HepG2 (cell line): ENCODE data around the gene SLC22A12. TPM values are rescaled to one million over a fixed set of nuclear protein-coding genes. Genes with fewer than 3 reads are reported as not detected.

Experiments
- ATAC-seq: fragments of 200-7000 bp; cut with Tn5 transposase; 3 replicates; pipeline ENCODE4 v1.9.1; 2020; ENCODE audit warnings: mild to moderate bottlenecking, moderate library complexity
- BruUV-seq: library from RNA; stranded (reverse); fragments of 400-500 nt; replicated peaks from 2 replicates; lab custom pipeline; 2021; lab: Mats Ljungman, UMichigan
- CTCF ChIA-PET: fragments of 300-600 bp; formaldehyde crosslinking; extraction: SDS; loops from one replicate; lab custom pipeline; 2021; ENCODE audit warnings: low total read pairs, inconsistent platforms, low intra/inter-chr PET ratio; lab: Yijun Ruan, JAX
- POLR2A ChIA-PET: fragments of 350-600 bp; sonication (Branson Sonifier 250); formaldehyde crosslinking; loops from one replicate; lab custom pipeline; 2020; ENCODE audit warnings: antibody characterized with exemption, inconsistent platforms; lab: Yijun Ruan, JAX
- DNase-seq: peaks from one replicate; pipeline ENCODE4 v3.0.0-alpha.2; 2015; ENCODE audit warnings: low spot score
- FAIRE-seq: peaks from 3 replicates; lab custom pipeline; 2011; peaks lifted over from hg19 to GRCh38; lab: Jason Lieb, UNC
- H2AFZ ChIP-seq: one replicate; pipeline ENCODE4 v1.6.1; 2011; ENCODE audit warnings: low read length, inconsistent platforms
- H3K27ac ChIP-seq: fragments of 300-600 bp; 3 replicates; pipeline ENCODE4 v1.8.0; 2011; ENCODE audit warnings: mixed run types, mild to moderate bottlenecking, mixed read lengths, low read length, inconsistent platforms; ENCODE audit not compliant: insufficient read depth; ENCODE audit errors: extremely low read length
- H3K27me3 ChIP-seq, 2 experiments: fragments of 200-600 bp in 1 of 2; 2 replicates in 1 of 2; 3 replicates in 1 of 2; pipeline versions ENCODE4 v1.6.0 to v1.8.0; 2011; ENCODE audit warnings: low read length in 2 of 2, mild to moderate bottlenecking in 2 of 2, moderate library complexity in 2 of 2, inconsistent platforms in 1 of 2; ENCODE audit not compliant: insufficient read depth in 2 of 2, control insufficient read depth in 1 of 2
- H3K36me3 ChIP-seq, 2 experiments: fragments of 200-600 bp in 1 of 2; replicated peaks in 1 of 2; 2 replicates in 1 of 2; 3 replicates in 1 of 2; pipeline versions ENCODE4 v1.5.1 to v1.8.0; 2011; ENCODE audit warnings: low read length in 2 of 2, inconsistent platforms in 1 of 2; ENCODE audit not compliant: insufficient read depth in 2 of 2, control insufficient read depth in 1 of 2
- H3K4me1 ChIP-seq: 2 replicates; pipeline ENCODE4 v1.5.1; 2012; ENCODE audit warnings: low read length, inconsistent platforms; ENCODE audit not compliant: insufficient read depth
- H3K4me2 ChIP-seq: 2 replicates; pipeline ENCODE4 v1.6.0; 2011; ENCODE audit warnings: low read depth, low read length, inconsistent platforms
- H3K4me3 ChIP-seq, 3 experiments: fragments of 200-600 bp in 1 of 3; sonication (generic), shearing (Covaris generic) in 1 of 3; replicated peaks in 1 of 3; 2 replicates each; pipeline ENCODE4 v1.5.1; 2011 to 2016; ENCODE audit warnings: low read length in 3 of 3, inconsistent platforms in 2 of 3, low read depth in 2 of 3, mild to moderate bottlenecking in 2 of 3, control low read depth in 1 of 3, mixed read lengths in 1 of 3; ENCODE audit not compliant: insufficient read depth in 1 of 3
- H3K79me2 ChIP-seq: one replicate; pipeline ENCODE4 v1.6.1; 2011; ENCODE audit warnings: low read length, inconsistent platforms; ENCODE audit not compliant: insufficient read depth
- H3K9ac ChIP-seq: 2 replicates; pipeline ENCODE4 v1.6.0; 2011; ENCODE audit warnings: mild to moderate bottlenecking, low read depth, low read length, inconsistent platforms; ENCODE audit not compliant: insufficient read depth
- H3K9me3 ChIP-seq: 2 replicates; pipeline ENCODE4 v1.5.1; 2012; ENCODE audit warnings: mild to moderate bottlenecking, low read length
- H4K20me1 ChIP-seq: 2 replicates; pipeline ENCODE4 v1.6.0; 2011; ENCODE audit warnings: inconsistent platforms, mild to moderate bottlenecking, low read length, moderate library complexity; ENCODE audit not compliant: insufficient read depth
- FOXJ3 ChIP-seq: sonication (generic); formaldehyde crosslinking; IDR thresholded peaks from 2 replicates; pipeline ENCODE4 v1.4.0; 2020; ENCODE audit warnings: missing genetic modification reagents, mild to moderate bottlenecking, borderline replicate concordance
- HES4 ChIP-seq: sonication (generic); formaldehyde crosslinking; IDR thresholded peaks from 2 replicates; pipeline ENCODE4 v1.9.0; 2021; ENCODE audit warnings: mild to moderate bottlenecking, missing genetic modification reagents, borderline replicate concordance
- MTERF4 ChIP-seq: sonication (generic); formaldehyde crosslinking; IDR thresholded peaks from 2 replicates; pipeline ENCODE4 v1.8.0; 2023; ENCODE audit warnings: mild to moderate bottlenecking, missing genetic modification reagents
- WGBS: methylation state at CpG from one replicate; pipeline ENCODE4 v1.1.6; 2017; ENCODE audit warnings: low lambda C conversion rate; 5-methylcytosine and 5-hydroxymethylcytosine counted together
- in situ Hi-C: cut with HindIII; loops from 2 replicates; pipeline ENCODE4 v1.10.0; 2017; ENCODE audit warnings: low pct_unique_long_range_greater_than_20kb; ENCODE audit not compliant: extremely low pct_ligation_motif_present
- intact Hi-C: fragments of 100-400 bp; cut with micrococcal nuclease; formaldehyde crosslinking; loops from one replicate; pipeline ENCODE4 v1.10.0; 2022; ENCODE audit not compliant: unreplicated experiment
- polyA plus RNA-seq, 8 experiments: library from polyadenylated mRNA; depleted of rRNA in 3 of 8; stranded (reverse) in 7 of 8; unstranded in 1 of 8; fragments of >200 nt; fragmentation: Illumina TruSeq in 4 of 8; extraction: Trizol in 4 of 8; gene quantifications; 2 replicates each; pipeline versions ENCODE4 v1.2.1 to v1.2.3, GENCODE V29; 2011 to 2016; ENCODE audit warnings: low read depth in 4 of 8, missing spikeins in 1 of 8, mixed read lengths in 1 of 8; ENCODE audit not compliant: insufficient read depth in 1 of 8
- total RNA-seq, 5 experiments: library from RNA; depleted of rRNA; stranded (reverse); fragments of >200 nt; fragmentation: Illumina TruSeq; extraction: Trizol; gene quantifications; 2 replicates each; pipeline ENCODE4 v1.2.3, GENCODE V29; 2016; ENCODE audit warnings: low read depth in 1 of 5
- TF ChIP-seq, protein P1 (sequence below): fragments of 450-650 bp; IDR thresholded peaks from 2 replicates; pipeline ENCODE4 v1.6.1; 2016

Gene SLC22A12
- total and polyA plus RNA-seq, 2 of the 13 experiments (the other 11 are each of a cell fraction or from before 2014, with no cell fraction given), result not detected

GRCh38 chr11:64614917-64615316 lies 23.9 kb downstream of the SLC22A12 start:
- POLR2A ChIA-PET, result no interaction called here
- no peak overlapping the region for H2AFZ ChIP-seq
- H3K9me3 ChIP-seq, result no peaks in the 10 kb centered on the region
- CTCF ChIA-PET, result no interaction called here
- H4K20me1 ChIP-seq, result no peaks in the 10 kb centered on the region
- no peaks in the 10 kb centered on the region for H3K36me3 ChIP-seq
- 27% methylated on average over 5 of the region's 5 CpGs for WGBS
- peaks cover 5 to 19% of the 10 kb centered on the region in 2 experiments; a peak in 3 of 5 replicates for H3K27me3 ChIP-seq
- ATAC-seq (no peak), DNase-seq (no peak), FAIRE-seq (no peak)
- H3K4me3 ChIP-seq, result no peak overlapping the region
- H3K9ac ChIP-seq, result no peak overlapping the region
- intact Hi-C loops, result no loop called here
- no peak overlapping the region for H3K4me2 ChIP-seq
- H3K4me1 ChIP-seq, result peaks cover 5% of the 10 kb centered on the region
- no TSS peak for BruUV-seq
- in situ Hi-C loops, result no loop called here
- TF ChIP-seq HES4 (CRISPR knock-in tag), result no peak
- no peak for TF ChIP-seq FOXJ3 (CRISPR knock-in tag)
- no peaks in the 10 kb centered on the region for H3K79me2 ChIP-seq
- H3K27ac ChIP-seq, result no peak overlapping the region

GRCh38 chr11:64616817-64617216 lies 25.8 kb downstream of the SLC22A12 start:
- CTCF ChIA-PET, result no interaction called here
- TF ChIP-seq, protein P1, sequence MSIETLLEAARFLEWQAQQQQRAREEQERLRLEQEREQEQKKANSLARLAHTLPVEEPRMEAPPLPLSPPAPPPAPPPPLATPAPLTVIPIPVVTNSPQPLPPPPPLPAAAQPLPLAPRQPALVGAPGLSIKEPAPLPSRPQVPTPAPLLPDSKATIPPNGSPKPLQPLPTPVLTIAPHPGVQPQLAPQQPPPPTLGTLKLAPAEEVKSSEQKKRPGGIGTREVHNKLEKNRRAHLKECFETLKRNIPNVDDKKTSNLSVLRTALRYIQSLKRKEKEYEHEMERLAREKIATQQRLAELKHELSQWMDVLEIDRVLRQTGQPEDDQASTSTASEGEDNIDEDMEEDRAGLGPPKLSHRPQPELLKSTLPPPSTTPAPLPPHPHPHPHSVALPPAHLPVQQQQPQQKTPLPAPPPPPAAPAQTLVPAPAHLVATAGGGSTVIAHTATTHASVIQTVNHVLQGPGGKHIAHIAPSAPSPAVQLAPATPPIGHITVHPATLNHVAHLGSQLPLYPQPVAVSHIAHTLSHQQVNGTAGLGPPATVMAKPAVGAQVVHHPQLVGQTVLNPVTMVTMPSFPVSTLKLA, result peak; percentile 77
- TF ChIP-seq MTERF4 (CRISPR knock-in tag), result no peak
- intact Hi-C loops (no loop called here), in situ Hi-C loops (no loop called here)
- Histone ChIP-seq H3K36me3 (no peaks in the 10 kb centered on the region), H3K27me3 (peaks cover 0 to 17% of the 10 kb centered on the region in 2 experiments; a peak in 2 of 5 replicates), H2AFZ (no peak overlapping the region), H3K4me2 (no peak overlapping the region), H3K9me3 (no peaks in the 10 kb centered on the region), H3K9ac (no peak overlapping the region), H3K79me2 (no peaks in the 10 kb centered on the region), H3K27ac (no peak overlapping the region), H3K4me3 (no peak overlapping the region), H4K20me1 (no peaks in the 10 kb centered on the region), H3K4me1 (peaks cover 17% of the 10 kb centered on the region)
- no peak for FAIRE-seq
- WGBS, result 20% methylated on average over 2 of the region's 3 CpGs
- ATAC-seq, result no peak
- no TSS peak for BruUV-seq
- POLR2A ChIA-PET, result no interaction called here
- DNase-seq, result no peak
